Right lobe of liver (tissue), 6 donors: ENCODE measurements around the gene CACNA2D3. TPM values are rescaled to one million over a fixed set of nuclear protein-coding genes. Genes with fewer than 3 reads are reported as not detected.

Experiments
- ATAC-seq, 4 donors: fragments of 200-7000 bp; cut with Tn5 transposase; one replicate each; pipeline ENCODE4 v1.9.1; 2020; ENCODE audit warnings: mild to moderate bottlenecking in 4 of 4, moderate library complexity in 4 of 4
- DNase-seq, 3 donors: peaks; one replicate each; pipeline ENCODE4 v3.0.0-alpha.2; 2020
- H3K27ac ChIP-seq, 3 donors: fragments of 200-600 bp; one replicate each; pipeline ENCODE4 v1.8.0; 2022
- H3K27me3 ChIP-seq, 2 donors: fragments of 200-600 bp; one replicate each; pipeline ENCODE4 v1.8.0; 2022
- H3K36me3 ChIP-seq, 4 donors: fragments of 200-600 bp; sonication (generic) in 1 of 4; one replicate each; pipeline versions ENCODE4 v1.5.1 to v1.8.0; 2017 to 2022; ENCODE audit warnings: control low read depth in 1 of 4
- H3K4me1 ChIP-seq, 4 donors: fragments of 200-600 bp; sonication (generic) in 1 of 4; one replicate each; pipeline versions ENCODE4 v1.5.1 to v1.8.0; 2017 to 2022; ENCODE audit warnings: control low read depth in 1 of 4
- H3K4me3 ChIP-seq, 3 donors: fragments of 200-600 bp; one replicate each; pipeline ENCODE4 v1.8.0; 2022
- H3K9me3 ChIP-seq, 4 donors: fragments of 200-600 bp; sonication (generic) in 1 of 4; one replicate each; pipeline versions ENCODE4 v1.5.1 to v1.8.0; 2017 to 2022; ENCODE audit warnings: control low read depth in 1 of 4
- CTCF ChIP-seq, 4 donors: fragments of 200-600 bp in 3 of 4; fragments of 450-650 bp in 1 of 4; IDR thresholded peaks; one replicate each; pipeline versions ENCODE4 v1.5.1 to v1.8.0; 2016 to 2022; ENCODE audit warnings: antibody characterized with exemption in 4 of 4, mild to moderate bottlenecking in 2 of 4
- POLR2A ChIP-seq: fragments of 450-650 bp; IDR thresholded peaks from one replicate; pipeline ENCODE4 v1.6.1; 2017; ENCODE audit warnings: antibody characterized with exemption, mild to moderate bottlenecking
- WGBS: methylation state at CpG from one replicate; pipeline ENCODE4 v1.1.6; 2018; ENCODE audit warnings: low coverage, low lambda C conversion rate; ENCODE audit not compliant: insufficient coverage; ENCODE audit errors: missing lambda C conversion rate; 5-methylcytosine and 5-hydroxymethylcytosine counted together
- intact Hi-C, 2 donors: fragments of 100-400 bp; cut with DNase I; formaldehyde crosslinking; loops; one replicate each; pipeline versions ENCODE4 v1.11.2 to v1.14.1; 2022
- total RNA-seq, 6 experiments: library from RNA; depleted of rRNA in 2 of 6; stranded (reverse); fragments of >200 nt in 2 of 6; fragmentation: NEBNext Ultra II Directional in 3 of 6; extraction: Animal tissue kit (Norgen Biotek cat#: 25700) in 3 of 6; gene quantifications; one replicate each; pipeline versions ENCODE4 v1.1.0 to v1.2.4, GENCODE V29; 2016 to 2023
- donor health status: DM: no; HTN: yes; CAD: no.
- donor health status: DM: no; HTN: no; CAD: no.
- donor health status: DM: no; HTN: no; CAD: no.
- donor health status: DM: no; HTN: yes; CAD: no.
- donor health status: DM: no; HTN: yes; CAD: no.

CACNA2D3 gene
- total RNA-seq, 6 experiments from 2014 or later: 0.28 to 0.87 TPM; not detected in 4

GRCh38 chr3:54619531-54619930, 497.2 kb downstream of the CACNA2D3 start:
- TF ChIP-seq CTCF (IDR thresholded peaks at IDR 0.05) (no peak), POLR2A (no peak)
- H3K4me1 ChIP-seq: no peaks in the 10 kb centered on the region
- no peaks in the 10 kb centered on the region for H3K9me3 ChIP-seq
- DNase-seq (no peak), ATAC-seq (no peak)
- 53% methylated on average over 3 of the region's 3 CpGs for WGBS
- no peak overlapping the region for H3K27ac ChIP-seq
- no peaks in the 10 kb centered on the region for H3K27me3 ChIP-seq
- H3K4me3 ChIP-seq: no peak overlapping the region
- no peaks in the 10 kb centered on the region for H3K36me3 ChIP-seq
- intact Hi-C loops: no loop called here

GRCh38 chr3:54621184-54621583, 498.8 kb downstream of the CACNA2D3 start:
- H3K27me3 ChIP-seq: no peaks in the 10 kb centered on the region
- ATAC-seq (no peak), DNase-seq (no peak)
- 68% methylated on average over 6 of the region's 8 CpGs for WGBS
- H3K27ac ChIP-seq: no peak overlapping the region
- no peaks in the 10 kb centered on the region for H3K4me1 ChIP-seq
- no peaks in the 10 kb centered on the region for H3K9me3 ChIP-seq
- TF ChIP-seq POLR2A (no peak), CTCF (IDR thresholded peaks at IDR 0.05) (no peak)
- no peak overlapping the region for H3K4me3 ChIP-seq
- H3K36me3 ChIP-seq: no peaks in the 10 kb centered on the region
- intact Hi-C loops: no loop called here

- H3K27ac ChIP-seq: no peak overlapping the region
- no peak for DNase-seq
- intact Hi-C loops: no loop called here
- H3K9me3 ChIP-seq: no peaks in the 10 kb centered on the region
- TF ChIP-seq POLR2A (no peak), CTCF (IDR thresholded peaks at IDR 0.05) (no peak)
- no peaks in the 10 kb centered on the region for H3K4me1 ChIP-seq
- no peaks in the 10 kb centered on the region for H3K27me3 ChIP-seq
- no peak for ATAC-seq
- no peak overlapping the region for H3K4me3 ChIP-seq
- H3K36me3 ChIP-seq: no peaks in the 10 kb centered on the region
- 88% methylated on average over 9 of the region's 11 CpGs for WGBS
Measured at GRCh38 chr3:54622678-54623077, 500.3 kb downstream of the CACNA2D3 start.

GRCh38 chr3:54625805-54626787, 503.7 kb downstream of the CACNA2D3 start:
- no peak for DNase-seq
- TF ChIP-seq CTCF (IDR thresholded peaks at IDR 0.05) (no peak), POLR2A (no peak)
- Histone ChIP-seq H3K4me3 (no peak overlapping the region), H3K9me3 (no peaks in the 10 kb centered on the region), H3K27me3 (no peaks in the 10 kb centered on the region), H3K27ac (no peak overlapping the region), H3K4me1 (no peaks in the 10 kb centered on the region), H3K36me3 (no peaks in the 10 kb centered on the region)
- ATAC-seq: no peak
- intact Hi-C loops: no loop called here
- WGBS: 77% methylated on average over 12 of the region's 43 CpGs
